GM12865 (cell line): Measurements from ENCODE around the gene KLRC3.
"Not testable (repeated sequence)": the region's sequence is repeated elsewhere in the genome, so short reads cannot be mapped to it uniquely, and the experiment has no call there.

Experiments used
- DNase-seq: peaks from one replicate; pipeline ENCODE4 v3.0.0; 2010; ENCODE audit warnings: low read depth
- H3K4me3 ChIP-seq: 2 replicates; pipeline ENCODE4 v1.5.1; 2011; ENCODE audit warnings: mild to moderate bottlenecking, low read depth, low read length, control low read depth
- CTCF ChIP-seq: IDR thresholded peaks from 2 replicates; pipeline ENCODE4 v1.5.1; 2011; ENCODE audit warnings: low read length, control low read depth, low read depth, inconsistent platforms; ENCODE audit not compliant: insufficient read depth; ENCODE audit errors: missing control alignments

KLRC3 gene

GRCh38 chr12:10420334-10420733 is at the start of gene KLRC3:
KLRC3 (minus strand) TSS chr12:10420595; CDS start chr12:10420550, 45 bp downstream.
- DNase-seq, H3K4me3 ChIP-seq: not testable (repeated sequence)

GRCh38 chr12:10469701-10470100 is 49.3 kb upstream of the KLRC3 start:
- H3K4me3 ChIP-seq = no peak overlapping the region
- DNase-seq = peak; percentile 31
- no peak for TF ChIP-seq CTCF

GRCh38 chr12:10466311-10466710 is 45.9 kb upstream of the KLRC3 start:
- no peak for TF ChIP-seq CTCF

GRCh38 chr12:10457760-10458159 is 37.4 kb upstream of the KLRC3 start:
- TF ChIP-seq CTCF = no peak
- H3K4me3 ChIP-seq = no peak overlapping the region
- DNase-seq = no peak

More at GRCh38 chr12:10466311-10466710, 45.9 kb upstream of the KLRC3 start:
- no peak overlapping the region for H3K4me3 ChIP-seq
- no peak for DNase-seq

DNA sequence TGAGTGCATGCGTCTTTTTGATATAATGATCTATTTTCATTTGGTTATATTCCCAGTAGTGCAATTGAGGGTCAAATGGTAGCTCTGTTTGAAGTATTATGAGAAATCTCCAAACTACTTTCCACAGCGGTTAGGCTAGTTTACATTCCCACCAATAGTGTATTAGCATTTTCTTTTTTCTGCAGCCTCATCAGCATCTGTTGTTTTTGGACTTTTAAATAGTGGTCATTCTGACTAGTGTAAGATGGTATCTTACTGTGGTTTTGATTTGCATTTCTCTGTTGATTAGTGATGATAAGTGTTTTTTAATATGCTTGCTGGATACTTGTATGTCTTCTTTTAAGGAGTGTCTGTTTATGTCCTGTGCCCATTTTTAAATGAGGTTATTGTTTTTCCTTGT is 36.5 kb upstream of the KLRC3 start:
- no peak for TF ChIP-seq CTCF
- no peak for DNase-seq
- no peak overlapping the region for H3K4me3 ChIP-seq

- DNase-seq = no peak
- TF ChIP-seq CTCF = no peak
- no peak overlapping the region for H3K4me3 ChIP-seq
Measured at GRCh38 chr12:10455766-10456165, 35.4 kb upstream of the KLRC3 start.

DNA sequence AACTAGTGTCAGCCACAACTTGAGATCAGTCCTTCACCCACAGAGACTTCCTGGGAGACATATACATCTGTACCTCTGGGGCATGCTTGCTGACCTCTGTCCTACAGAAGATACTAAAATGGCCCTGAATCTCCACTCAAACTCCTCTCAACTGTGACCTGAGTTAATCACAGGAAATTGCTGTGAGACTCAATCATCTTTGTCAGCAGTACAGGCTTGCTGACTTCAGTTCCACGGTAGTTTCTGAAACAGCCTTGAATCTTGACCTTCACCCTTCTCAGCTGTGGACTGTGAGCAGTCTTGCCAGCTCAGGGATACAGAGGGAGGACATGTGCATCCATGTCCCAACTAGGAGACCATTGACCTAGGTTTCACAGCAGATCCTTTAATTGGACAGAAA is 34.1 kb upstream of the KLRC3 start:
- no peak for TF ChIP-seq CTCF
- no peak overlapping the region for H3K4me3 ChIP-seq
- no peak for DNase-seq
